Myocyte (in vitro differentiated cells): ENCODE measurements around the gene NEURL1. TPM values are rescaled to one million over a fixed set of nuclear protein-coding genes. Genes with fewer than 3 reads are reported as not detected.
A peak's percentile ranks its signal among the peaks of the same experiment; 100 is the strongest.
"Not testable (repeated sequence)": the region's sequence is repeated elsewhere in the genome, so short reads cannot be mapped to it uniquely, and the experiment has no call there.

Experiments
- DNase-seq: peaks from one replicate; pipeline ENCODE4 v3.0.0-alpha.2; 2012; ENCODE audit warnings: low read depth
- total RNA-seq: library from RNA; depleted of rRNA; stranded (reverse); fragments of >200 nt; gene quantifications from 2 replicates; pipeline ENCODE4 v1.2.3, GENCODE V29; 2014

Gene NEURL1
- total RNA-seq, 1 donor from 2014 or later = 12.1 TPM

DNA sequence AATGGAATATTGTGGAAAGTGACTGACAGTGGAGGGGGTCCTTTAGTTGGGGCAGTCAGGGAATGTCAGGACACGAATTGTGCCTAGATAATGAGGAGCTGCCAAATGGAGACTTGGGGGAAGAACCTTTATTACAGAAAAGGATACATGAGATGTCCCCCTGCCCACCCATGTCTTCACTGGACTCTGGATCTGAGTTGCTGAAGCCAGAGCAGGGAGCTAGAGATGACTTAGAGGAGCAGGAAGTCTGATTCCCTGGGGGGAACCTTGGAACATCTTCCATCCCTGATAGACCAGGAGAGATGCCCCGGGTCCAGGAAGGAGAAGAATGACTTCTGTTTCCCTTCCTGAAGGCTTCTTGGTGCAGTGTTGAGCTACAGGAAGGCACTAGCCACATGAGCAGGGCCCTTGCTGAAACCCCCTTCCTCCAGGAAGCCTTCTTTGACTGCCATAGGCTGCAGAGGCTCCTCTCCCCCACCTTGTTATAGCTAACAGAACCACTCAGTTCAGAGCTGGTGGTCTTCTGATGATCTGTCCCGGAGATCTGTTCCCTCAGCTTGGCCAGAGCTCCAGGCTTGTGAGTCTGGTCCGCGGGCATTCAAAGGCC is 747 bp upstream of the NEURL1 start:
- no peak for DNase-seq

DNA sequence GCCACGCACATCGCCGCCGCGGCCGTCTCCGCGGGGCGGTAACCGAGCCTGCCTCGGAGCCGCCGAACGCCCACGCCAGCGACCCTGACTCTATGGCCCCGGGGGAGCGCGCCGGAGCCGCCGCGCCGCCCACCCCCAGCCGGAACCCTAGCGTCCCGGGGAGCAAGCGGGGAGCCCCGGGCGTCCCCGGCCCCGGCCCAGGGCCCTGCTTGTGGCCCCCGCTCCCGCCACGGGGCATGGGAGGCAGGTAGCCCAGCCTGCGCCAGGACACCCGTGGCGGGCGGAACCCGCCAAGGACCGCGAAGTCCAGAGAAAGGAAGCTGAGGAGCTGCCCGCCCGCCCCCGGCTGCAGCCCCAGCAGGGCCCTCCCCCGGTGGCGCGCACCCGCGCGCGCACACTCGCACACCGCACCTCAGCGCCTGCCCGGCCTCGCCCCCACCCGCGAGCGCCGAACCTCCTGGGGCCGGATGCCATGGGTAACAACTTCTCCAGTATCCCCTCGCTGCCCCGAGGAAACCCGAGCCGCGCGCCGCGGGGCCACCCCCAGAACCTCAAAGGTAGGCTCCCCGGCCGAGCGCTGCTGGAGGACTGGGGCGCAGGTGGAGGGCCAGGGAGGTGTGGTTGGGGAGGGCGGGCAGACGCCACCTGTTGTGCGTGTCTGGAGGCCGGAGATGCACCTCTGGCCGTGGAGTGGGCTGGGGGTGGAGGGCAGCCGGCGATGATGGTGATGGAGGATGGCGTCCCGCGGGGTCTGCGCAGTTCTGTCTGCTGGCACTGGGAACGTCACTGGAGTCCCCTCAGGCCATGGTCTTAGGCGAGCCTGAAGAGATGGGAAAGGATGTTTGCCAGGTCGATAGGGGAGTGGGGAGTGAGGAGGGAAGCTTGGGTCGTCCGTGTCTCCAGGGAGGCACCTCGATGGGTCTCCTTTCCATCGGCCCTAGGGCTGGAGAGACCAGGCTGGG is 692 bp downstream of the NEURL1 start:
- no peak for DNase-seq

DNA sequence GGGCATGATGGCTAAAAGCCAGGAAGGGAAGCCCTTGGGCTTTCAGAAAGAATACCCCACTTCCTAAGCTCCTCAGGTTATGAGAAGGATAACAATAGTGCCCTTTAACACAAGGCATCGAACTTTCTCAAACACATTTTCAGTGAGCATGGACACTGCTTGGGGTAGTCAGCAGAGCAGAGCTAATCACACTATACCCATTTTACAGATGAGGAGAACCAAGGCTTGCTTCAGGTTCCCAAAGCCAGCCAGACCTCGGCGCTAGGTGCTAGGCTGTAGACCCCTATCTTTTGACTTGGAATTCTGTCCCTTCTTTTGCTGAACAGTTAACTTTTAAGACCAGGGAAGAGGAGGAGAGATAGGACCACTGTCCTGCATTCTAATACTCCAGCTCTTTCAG is 1.8 kb downstream of the NEURL1 start:
- no peak for DNase-seq

DNA sequence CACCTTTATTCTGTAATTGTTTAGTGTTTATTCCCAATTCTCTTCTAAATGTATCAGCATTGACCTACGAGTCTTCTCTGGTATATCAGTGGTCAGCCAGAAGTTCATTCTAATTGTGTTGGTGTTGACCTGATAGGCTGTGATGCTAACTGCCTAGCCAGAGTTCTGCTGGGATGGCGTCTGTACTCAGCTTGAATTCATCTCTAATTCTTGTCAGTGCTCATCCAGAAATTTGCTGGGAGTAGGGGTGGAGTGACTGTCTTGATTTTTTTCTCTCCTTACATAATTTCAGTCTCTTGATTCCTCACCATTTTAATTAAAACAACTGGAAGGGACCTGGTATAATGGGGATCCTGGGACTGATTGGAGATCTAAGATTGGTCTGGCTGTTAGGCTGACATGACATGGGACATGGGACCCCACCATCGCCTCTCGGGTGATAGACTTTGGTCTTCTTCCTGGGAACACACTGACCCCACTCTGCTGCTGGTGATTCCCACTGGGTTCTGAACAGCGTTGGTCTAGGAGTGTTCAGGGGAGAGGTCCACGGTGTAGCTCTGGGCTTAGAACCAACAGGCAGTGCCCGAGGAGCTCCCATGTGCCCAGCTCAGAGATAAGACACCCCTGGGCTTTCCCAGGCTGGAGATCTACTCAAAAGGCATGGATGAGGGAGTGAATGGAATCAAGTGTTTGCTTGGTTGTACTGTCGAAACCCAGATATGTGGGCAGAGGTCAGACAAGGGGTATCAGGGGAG is 3.8 kb downstream of the NEURL1 start:
- no peak for DNase-seq

DNA sequence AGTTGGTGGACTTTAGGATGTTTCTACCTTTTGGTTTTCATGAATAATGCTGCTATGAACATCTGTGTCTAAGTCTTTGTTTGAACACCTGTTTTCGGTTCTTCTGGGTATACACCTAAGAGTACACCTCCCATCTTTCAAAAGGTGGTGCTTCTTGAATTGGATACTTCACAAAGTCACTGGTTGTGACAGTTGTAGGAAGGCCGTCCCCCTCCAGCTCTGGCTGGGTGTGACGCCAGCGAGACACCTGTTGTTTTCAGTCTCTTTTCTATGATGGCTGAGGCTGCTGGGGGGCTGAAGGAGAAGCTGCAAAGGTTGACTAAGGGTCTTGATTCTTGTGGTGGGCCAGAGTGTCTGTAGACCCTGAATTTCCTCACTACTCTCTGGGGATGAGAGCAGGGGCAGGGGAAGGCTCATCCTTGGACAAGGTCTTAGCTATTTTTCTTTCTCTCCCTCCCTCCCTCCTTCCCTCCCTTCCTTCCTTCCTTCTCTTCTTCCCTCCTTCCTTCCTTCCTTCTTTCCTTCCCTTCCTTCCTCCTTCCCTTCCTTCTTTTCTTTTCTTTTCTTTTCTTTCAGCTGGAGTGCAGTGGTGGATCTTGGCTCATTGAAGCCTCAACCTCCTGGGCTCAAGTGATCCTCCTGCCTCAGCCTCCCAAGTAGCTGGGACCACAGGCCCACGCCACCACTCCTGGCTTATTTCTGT is 5.6 kb downstream of the NEURL1 start:
- DNase-seq = peak; percentile 64

DNA sequence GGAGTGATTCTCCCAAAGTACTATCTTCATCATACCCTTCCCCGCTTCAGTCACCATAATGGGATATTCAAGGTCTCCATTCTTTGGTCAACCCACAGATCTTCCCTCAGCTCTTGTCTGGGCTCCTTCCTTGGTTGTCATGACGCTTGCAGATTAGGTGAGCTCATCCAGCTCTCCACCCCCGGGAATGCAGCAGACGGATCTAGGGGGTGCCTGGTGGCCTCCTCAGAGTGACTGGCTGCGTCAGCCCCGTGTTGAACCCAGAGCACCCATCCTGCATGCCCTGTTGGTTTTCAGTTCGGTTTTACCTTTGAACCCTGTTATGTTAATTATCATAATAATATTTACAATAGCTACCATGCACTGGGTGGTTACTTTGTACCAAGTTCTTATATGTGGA is 6.4 kb downstream of the NEURL1 start:
- DNase-seq = no peak

DNA sequence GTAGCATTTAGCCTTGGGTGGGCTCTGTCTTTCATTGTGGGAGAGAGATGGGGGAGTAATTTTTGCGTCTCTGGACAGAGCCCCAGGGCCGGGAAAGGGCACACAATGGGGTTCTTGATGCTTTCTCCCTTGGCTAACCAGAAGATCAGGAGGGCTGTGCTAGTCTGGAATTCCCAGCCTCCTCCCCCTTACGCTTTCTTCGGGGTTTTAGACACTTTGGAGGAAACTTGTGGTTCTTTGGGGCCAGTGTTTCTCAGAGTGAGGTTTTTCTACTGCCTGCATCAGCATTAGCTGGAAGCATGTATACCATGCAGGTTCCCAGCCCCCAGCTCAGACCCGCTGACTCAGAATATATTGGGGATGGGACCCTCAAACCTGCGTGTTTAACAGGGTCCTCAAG is 7.0 kb downstream of the NEURL1 start:
- no peak for DNase-seq

DNA sequence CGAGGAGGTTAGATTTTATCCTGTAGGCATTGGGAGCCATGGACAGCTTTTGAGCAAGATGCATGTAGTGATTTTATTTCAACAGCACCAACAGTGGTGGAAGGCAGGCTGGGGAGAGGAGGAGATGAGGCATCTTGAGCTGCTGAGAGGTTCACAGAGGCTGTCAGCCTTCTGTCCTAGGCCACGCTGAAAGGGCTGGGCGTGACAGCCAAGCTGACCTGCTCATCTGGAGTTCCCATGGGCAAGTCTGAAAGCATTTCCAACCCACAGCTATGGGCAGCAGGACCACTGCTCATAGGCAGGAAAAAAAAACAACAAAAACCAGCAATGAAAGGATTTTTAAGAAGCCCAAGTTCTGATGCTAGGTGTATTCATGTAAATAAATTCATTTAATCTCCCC is 7.7 kb downstream of the NEURL1 start:
- DNase-seq = no peak

DNA sequence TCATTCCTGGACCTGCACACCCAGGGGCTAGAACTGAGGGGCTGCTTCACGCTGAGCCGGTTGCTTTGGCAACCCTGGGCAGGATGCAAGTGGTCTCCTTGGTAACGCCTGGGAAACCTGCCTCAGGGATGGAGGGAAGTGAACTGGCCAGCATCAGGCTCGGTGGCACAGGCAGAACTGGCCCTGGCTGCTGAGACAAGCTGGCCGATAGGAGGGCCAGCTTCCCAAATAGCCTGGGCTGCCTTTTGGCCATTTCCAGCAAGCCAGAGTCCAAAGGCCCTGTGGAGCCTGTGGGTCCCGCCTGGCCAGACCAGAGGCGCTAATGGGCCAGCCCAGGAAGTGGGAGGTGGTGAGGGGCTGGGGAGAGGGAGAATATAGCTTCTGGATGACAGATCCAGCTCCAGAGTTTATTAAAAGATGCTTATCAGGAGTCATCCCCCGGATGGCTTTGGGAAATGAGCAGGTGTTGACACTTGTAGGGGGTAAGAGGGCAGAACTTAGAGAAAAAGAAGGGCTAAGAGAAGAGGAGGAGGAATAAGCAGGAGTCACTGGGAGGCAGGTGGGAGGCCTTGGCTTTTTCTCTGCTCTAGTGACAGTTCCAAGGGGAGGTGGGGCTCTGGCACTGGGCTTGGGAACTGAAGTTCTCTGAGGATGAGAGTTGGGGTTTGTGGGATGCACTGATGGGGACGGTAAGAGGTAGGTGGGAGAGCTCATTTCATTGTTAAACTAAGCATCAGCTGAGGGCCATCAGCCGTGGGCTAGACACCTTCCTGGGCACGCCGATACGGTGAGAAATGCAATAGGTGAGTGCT is 9.6 kb downstream of the NEURL1 start:
- no peak for DNase-seq

DNA sequence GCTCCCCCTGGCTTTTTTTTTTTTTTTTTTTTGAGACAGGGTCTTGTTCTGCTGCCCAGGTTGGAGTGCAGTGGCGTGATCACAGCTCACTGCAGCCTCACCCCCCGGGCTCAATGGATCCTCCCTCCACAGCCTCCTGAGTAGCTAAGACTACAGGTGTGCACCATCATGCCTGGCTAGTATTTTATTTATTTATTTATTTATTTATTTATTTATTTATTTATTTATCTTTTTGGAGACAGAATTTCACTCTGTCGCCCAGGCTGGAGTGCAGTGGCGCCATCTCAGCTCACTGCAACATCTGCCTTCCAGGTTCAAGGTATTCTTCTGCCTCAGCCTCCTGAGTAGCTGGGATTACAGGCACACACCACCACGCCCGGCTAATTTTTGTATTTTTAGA is 10.3 kb downstream of the NEURL1 start:
- DNase-seq = not testable (repeated sequence)

DNA sequence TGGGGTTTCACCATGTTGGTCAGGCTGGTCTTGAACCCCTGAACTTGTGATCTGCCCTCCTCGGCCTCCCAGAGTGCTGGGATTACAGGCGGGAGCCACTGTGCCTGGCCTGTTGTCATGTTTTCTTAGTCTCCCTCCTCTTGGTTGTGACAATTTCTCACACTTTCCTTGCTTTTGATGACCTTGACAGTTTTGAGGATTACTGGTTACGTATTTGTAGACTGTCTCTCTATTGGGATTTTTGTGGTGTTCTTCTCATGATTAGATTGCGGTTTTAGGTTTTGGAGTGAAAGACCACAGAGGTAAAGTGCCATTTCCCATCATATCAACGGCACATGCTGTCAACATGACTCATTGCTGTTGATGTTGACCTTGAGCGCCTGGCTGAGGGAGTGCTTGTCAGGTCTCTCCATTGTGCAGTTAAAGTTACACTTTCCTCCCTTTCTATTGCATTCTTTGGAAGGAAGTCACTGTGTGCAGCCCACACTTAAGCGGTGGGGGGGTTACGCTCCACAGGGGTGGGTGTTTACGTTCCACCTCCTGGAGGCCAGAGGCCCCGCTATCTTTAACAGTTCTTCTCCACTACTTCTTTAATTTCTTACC is 10.8 kb downstream of the NEURL1 start:
- peak; percentile 80 for DNase-seq

DNA sequence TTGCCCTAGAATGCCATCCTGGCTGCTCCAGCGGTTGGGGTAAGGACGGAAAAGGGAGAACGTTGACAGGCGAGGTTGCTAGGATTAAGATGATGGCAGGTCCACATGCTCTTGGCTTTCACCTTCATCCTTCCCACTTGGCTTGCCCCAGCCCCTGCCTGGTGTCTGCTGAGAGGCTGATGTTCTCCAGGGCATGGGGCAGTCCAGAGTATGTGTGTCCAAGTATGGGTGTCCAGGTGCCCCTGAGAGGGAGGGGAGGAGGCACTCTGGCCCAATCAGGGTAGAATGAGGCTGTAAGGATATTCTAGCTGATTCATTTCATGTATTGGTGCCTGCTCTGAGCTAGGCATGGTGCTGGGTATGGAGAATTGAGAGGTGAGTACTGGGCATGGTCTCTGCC is 12.6 kb downstream of the NEURL1 start:
- DNase-seq = no peak

DNA sequence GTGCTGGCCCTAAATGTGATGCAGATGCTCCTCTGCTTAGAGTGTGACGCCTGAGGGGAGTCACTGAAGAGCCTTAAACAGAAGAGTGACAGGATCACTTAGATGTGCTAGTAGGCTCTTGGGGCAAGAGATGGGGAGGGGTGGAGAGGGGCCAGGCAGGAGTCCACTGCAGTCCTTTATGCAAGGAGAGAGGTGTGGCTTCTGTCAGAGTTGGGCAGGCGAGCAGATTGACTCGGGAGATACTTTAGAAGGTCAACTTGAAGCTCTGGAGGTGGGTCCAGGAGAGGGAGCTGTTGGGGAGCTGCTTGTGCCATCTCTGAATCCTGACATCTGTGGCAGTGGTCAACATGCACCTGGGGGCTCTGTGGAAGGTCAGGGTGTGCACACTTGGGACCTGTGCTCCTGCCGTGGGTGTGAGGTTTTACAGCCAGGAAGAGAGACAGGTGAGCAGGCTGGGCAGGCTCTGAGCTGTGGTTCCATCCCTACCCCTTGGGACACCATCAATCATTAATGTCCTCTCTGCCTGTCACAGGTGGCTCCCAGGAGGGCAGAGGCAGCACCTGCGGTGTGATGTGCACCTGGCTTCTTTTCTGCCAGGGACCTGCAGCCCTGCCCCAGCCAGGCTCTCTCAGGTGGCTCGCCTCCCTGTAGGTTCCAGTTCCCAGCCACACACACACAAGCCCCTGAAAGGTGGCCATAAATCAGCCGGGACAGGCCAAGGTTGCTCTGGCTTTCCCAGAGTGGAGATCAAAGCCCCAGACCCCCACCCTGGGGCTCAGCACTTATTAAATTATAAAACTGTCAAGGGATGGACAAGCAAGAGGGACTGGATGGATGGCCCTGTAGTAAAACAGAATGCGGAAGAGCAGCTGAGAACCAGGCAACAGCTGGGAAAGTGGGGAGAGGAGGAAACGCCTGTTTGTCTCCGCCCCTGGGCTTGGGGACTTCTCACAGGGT is 14.0 kb downstream of the NEURL1 start:
- DNase-seq = peak; percentile 35

DNA sequence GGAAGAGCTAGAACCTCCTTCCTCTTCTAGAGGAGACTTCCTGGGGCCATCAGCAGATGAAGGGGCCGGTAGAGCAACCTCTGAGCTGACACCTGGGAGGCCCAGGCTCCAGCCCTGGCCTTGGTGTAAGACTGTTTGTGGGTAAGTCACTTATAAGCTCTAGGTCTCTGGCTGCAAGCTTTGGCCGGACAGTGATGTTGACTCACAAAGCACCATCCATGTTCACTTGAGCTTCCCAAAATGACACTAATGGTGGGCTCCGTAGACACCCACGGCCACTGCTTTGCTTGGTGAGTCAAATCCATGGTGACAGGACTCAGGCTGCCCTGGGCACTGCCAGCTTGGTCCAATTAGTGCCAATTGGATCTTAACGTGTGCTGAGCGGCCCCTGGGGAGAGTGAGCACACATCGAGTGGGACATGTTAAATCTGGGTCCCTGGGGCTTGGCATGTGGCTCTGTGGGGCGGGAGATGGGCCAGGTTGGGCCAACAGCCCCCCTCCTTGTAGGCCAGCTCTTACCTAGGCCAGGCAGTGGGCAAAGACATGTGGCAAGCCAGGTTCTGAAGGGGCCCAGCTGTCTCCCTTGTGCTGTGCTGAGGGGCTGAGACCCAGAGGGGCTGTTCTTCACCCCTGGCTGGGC is 16.7 kb downstream of the NEURL1 start:
- no peak for DNase-seq

DNA sequence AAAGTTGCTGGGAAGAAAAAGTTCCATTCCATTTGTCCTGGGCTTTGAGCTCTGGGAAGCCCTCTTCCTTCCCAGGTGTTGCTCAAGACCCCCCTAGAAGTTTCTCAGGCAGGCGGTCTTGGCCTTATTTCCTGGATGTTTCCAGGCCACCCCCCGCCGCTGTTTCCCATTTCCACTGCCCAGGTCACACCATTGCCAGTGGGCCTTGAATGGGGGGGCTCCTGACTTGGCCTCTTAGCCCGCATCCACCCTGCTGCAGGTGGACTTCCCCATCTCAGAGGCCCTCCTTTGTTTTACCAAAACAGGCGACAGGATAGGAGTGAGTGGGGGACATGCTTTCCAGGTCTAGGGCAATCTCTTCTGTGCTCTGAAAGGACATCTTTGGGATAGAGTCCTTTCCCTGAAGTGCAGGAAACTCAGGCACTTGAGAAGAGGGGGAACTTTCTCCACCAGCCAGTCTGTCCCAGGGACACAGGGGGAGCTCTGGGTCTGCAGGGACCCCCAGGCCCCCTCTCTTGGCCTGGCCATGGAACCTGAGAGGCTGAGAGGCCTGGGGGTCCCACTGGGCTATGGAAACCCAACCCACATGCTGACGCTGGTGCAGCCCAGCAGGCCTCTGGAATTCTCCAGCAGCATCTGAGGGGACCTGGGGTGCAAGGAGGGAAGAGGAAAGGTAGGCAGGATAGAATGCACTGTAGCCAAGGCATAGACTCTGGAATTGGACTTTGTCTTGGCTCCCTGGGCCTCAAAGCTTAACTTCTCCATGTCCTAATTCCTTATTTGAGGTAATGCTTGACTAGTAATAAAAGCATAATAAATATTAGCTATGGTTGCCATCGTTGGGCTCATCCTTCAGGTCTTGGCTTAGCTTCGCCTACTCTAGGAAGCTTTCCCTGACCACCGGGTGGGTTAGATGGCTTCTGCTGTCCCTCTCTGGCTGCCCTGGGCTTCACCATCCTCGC is 17.6 kb downstream of the NEURL1 start:
- no peak for DNase-seq

DNA sequence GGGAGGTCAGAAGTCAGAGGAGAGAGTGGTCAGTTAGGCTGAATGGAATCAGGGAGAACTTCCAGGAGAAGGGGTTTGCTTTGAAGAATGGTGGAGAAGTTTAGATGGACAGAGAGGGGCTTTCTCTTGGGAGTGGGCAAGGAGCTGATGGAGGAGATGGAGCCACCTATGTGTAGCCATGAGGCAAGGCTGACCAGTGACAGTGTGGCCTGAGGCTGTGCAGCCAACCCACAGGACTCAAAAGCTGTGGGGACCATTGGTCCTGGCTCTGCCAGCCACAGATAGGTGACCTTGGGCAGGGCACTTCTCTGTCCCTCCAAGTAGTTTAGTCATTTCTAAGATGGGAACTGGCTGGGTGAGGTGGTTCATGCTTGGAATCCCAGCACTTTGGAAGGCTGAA is 18.7 kb downstream of the NEURL1 start:
- DNase-seq = no peak
